ENCODE measurements around the gene JDP2. TPM values are rescaled to one million over a fixed set of nuclear protein-coding genes. Genes with fewer than 3 reads are reported as not detected.

The JDP2 gene
- total RNA-seq, 2 donors from 2014 or later, result 15.7 to 23.1 TPM

GRCh38 chr14:75448209-75448608 lies 20.4 kb downstream of the JDP2 start:
- Histone ChIP-seq H3K4me3 (ENCODE audit: low read length) (no peak overlapping the region), H3K9ac (ENCODE audit: extremely low read depth, low read length, poor library complexity, severe bottlenecking) (no peak overlapping the region), H3K27ac (ENCODE audit: low read depth, low read length) (no peak overlapping the region), H3K9me3 (ENCODE audit: control insufficient read depth, low read length) (no peaks in the 10 kb centered on the region), H3K27me3 (ENCODE audit: control insufficient read depth, insufficient read depth, low read length, poor library complexity, severe bottlenecking) (no peaks in the 10 kb centered on the region), H3K36me3 (ENCODE audit: control insufficient read depth, insufficient read depth, low read length) (peaks cover 15% of the 10 kb centered on the region), H3K4me1 (ENCODE audit: control insufficient read depth, insufficient read depth, low read length) (peaks cover 9% of the 10 kb centered on the region)
- Mint-ChIP-seq H3K27ac (no peak overlapping the region), H3K4me1 (peaks cover 23% of the 10 kb centered on the region), H3K4me3 (no peak overlapping the region), H3K36me3 (ENCODE audit: low read depth) (peaks cover 7% of the 10 kb centered on the region), H3K27me3 (ENCODE audit: insufficient read depth) (no peaks in the 10 kb centered on the region), H3K9me3 (no peaks in the 10 kb centered on the region)
- WGBS, 2 experiments (ENCODE audit: insufficient coverage in 1 of 2, insufficient read length in 1 of 2), result 91 to 100% methylated on average over 1 of the region's 1 CpG
- no peak for DNase-seq
- TF ChIP-seq CTCF (conservative IDR thresholded peaks at IDR 0.05), result no peak

- H3K27me3 ChIP-seq (ENCODE audit: control insufficient read depth, insufficient read depth, low read length, poor library complexity, severe bottlenecking), result no peaks in the 10 kb centered on the region
- H3K9ac ChIP-seq (ENCODE audit: extremely low read depth, low read length, poor library complexity, severe bottlenecking), result no peak overlapping the region
- H3K4me3 ChIP-seq (ENCODE audit: low read length), result no peak overlapping the region
- no peak overlapping the region for H3K4me3 Mint-ChIP-seq
- H3K4me1 Mint-ChIP-seq, result peaks cover 32% of the 10 kb centered on the region
- no peaks in the 10 kb centered on the region for H3K9me3 ChIP-seq (ENCODE audit: control insufficient read depth, low read length)
- no peak overlapping the region for H3K27ac ChIP-seq (ENCODE audit: low read depth, low read length)
- no peak for DNase-seq
- 57 to 91% methylated on average over 1 to 2 of the region's 2 CpGs for WGBS, 2 experiments (ENCODE audit: insufficient coverage in 1 of 2, insufficient read length in 1 of 2)
- TF ChIP-seq CTCF (conservative IDR thresholded peaks at IDR 0.05), result no peak
- peaks cover 10% of the 10 kb centered on the region for H3K36me3 ChIP-seq (ENCODE audit: control insufficient read depth, insufficient read depth, low read length)
- H3K36me3 Mint-ChIP-seq (ENCODE audit: low read depth), result peaks cover 7% of the 10 kb centered on the region
- peaks cover 16% of the 10 kb centered on the region for H3K4me1 ChIP-seq (ENCODE audit: control insufficient read depth, insufficient read depth, low read length)
- no peak overlapping the region for H3K27ac Mint-ChIP-seq
- H3K9me3 Mint-ChIP-seq, result no peaks in the 10 kb centered on the region
- no peaks in the 10 kb centered on the region for H3K27me3 Mint-ChIP-seq (ENCODE audit: insufficient read depth)
Observed at GRCh38 chr14:75449036-75449435, 21.2 kb downstream of the JDP2 start.

- no peaks in the 10 kb centered on the region for H3K9me3 ChIP-seq (ENCODE audit: control insufficient read depth, low read length)
- H3K4me3 ChIP-seq (ENCODE audit: low read length), result no peak overlapping the region
- WGBS, 2 experiments (ENCODE audit: insufficient coverage in 1 of 2, insufficient read length in 1 of 2), result 42 to 59% methylated on average over 2 to 4 of the region's 4 CpGs
- no peak overlapping the region for H3K9ac ChIP-seq (ENCODE audit: extremely low read depth, low read length, poor library complexity, severe bottlenecking)
- H3K4me3 Mint-ChIP-seq, result no peak overlapping the region
- H3K27ac Mint-ChIP-seq, result no peak overlapping the region
- no peak for DNase-seq
- no peak for TF ChIP-seq CTCF (conservative IDR thresholded peaks at IDR 0.05)
- H3K27me3 ChIP-seq (ENCODE audit: control insufficient read depth, insufficient read depth, low read length, poor library complexity, severe bottlenecking), result no peaks in the 10 kb centered on the region
- peaks cover 3% of the 10 kb centered on the region for H3K36me3 Mint-ChIP-seq (ENCODE audit: low read depth)
- no peaks in the 10 kb centered on the region for H3K9me3 Mint-ChIP-seq
- no peaks in the 10 kb centered on the region for H3K27me3 Mint-ChIP-seq (ENCODE audit: insufficient read depth)
- H3K4me1 ChIP-seq (ENCODE audit: control insufficient read depth, insufficient read depth, low read length), result peaks cover 16% of the 10 kb centered on the region
- peaks cover 9% of the 10 kb centered on the region for H3K36me3 ChIP-seq (ENCODE audit: control insufficient read depth, insufficient read depth, low read length)
- no peak overlapping the region for H3K27ac ChIP-seq (ENCODE audit: low read depth, low read length)
- H3K4me1 Mint-ChIP-seq, result peaks cover 30% of the 10 kb centered on the region
Observed at GRCh38 chr14:75449696-75450095, 21.9 kb downstream of the JDP2 start.

Measured in endodermal cell (in vitro differentiated cells).